Prostate gland (tissue), 2 donors: ENCODE measurements around the gene NOS1AP. TPM values are rescaled to one million over a fixed set of nuclear protein-coding genes. Genes with fewer than 3 reads are reported as not detected.

Experiments used
- DNase-seq: peaks from one replicate; pipeline ENCODE4 v3.0.0-alpha.2; 2019; ENCODE audit warnings: low spot score
- H3K27ac ChIP-seq, 2 donors: fragments of 200-600 bp; sonication (generic); 2 replicates each; pipeline ENCODE4 v1.5.1; 2017 to 2019
- H3K27me3 ChIP-seq: fragments of 200-600 bp; sonication (generic); replicated peaks from 2 replicates; pipeline ENCODE4 v1.5.1; 2019; ENCODE audit not compliant: insufficient read depth
- H3K36me3 ChIP-seq, 2 donors: fragments of 200-600 bp; sonication (generic); 1 replicate in 1 of 2; 2 replicates in 1 of 2; pipeline versions ENCODE4 v1.5.1 to v1.8.1; 2017 to 2019
- H3K4me1 ChIP-seq: fragments of 200-600 bp; sonication (generic); replicated peaks from 2 replicates; pipeline ENCODE4 v1.5.1; 2019
- H3K4me3 ChIP-seq, 2 donors: fragments of 200-600 bp; sonication (generic); 2 replicates each; pipeline ENCODE4 v1.5.1; 2017 to 2019
- H3K9me3 ChIP-seq: fragments of 200-600 bp; sonication (generic); 2 replicates; pipeline ENCODE4 v1.5.1; 2017
- POLR2A ChIP-seq: fragments of 450-650 bp; IDR thresholded peaks from one replicate; pipeline ENCODE4 v1.6.1; 2016; ENCODE audit warnings: antibody characterized with exemption, mild to moderate bottlenecking
- POLR2AphosphoS5 ChIP-seq: sonication (generic); formaldehyde crosslinking; IDR thresholded peaks from one replicate; pipeline ENCODE4 v1.6.1; 2017; ENCODE audit warnings: antibody characterized with exemption
- WGBS: methylation state at CpG from one replicate; pipeline ENCODE4 v1.1.5; 2018; 5-methylcytosine and 5-hydroxymethylcytosine counted together
- intact Hi-C: fragments of 100-400 bp; cut with DNase I; formaldehyde crosslinking; loops from one replicate; pipeline ENCODE4 v1.14.2; 2022
- total RNA-seq, 2 donors: library from RNA; depleted of rRNA; stranded (reverse); fragments of >200 nt; gene quantifications; one replicate each; pipeline ENCODE4 v1.1.0, GENCODE V29; 2016
- TF ChIP-seq, protein P1 (sequence below), 4 experiments: fragments of 200-600 bp in 2 of 4; fragments of 450-650 bp in 2 of 4; sonication (generic) in 2 of 4; IDR thresholded peaks; 1 replicate in 3 of 4; 2 replicates in 1 of 4; pipeline ENCODE4 v1.5.1; 2016 to 2019; ENCODE audit warnings: antibody characterized with exemption in 4 of 4, mild to moderate bottlenecking in 2 of 4, moderate library complexity in 2 of 4

The NOS1AP gene
- total RNA-seq, 2 donors from 2014 or later = 9.9 to 11.0 TPM

DNA sequence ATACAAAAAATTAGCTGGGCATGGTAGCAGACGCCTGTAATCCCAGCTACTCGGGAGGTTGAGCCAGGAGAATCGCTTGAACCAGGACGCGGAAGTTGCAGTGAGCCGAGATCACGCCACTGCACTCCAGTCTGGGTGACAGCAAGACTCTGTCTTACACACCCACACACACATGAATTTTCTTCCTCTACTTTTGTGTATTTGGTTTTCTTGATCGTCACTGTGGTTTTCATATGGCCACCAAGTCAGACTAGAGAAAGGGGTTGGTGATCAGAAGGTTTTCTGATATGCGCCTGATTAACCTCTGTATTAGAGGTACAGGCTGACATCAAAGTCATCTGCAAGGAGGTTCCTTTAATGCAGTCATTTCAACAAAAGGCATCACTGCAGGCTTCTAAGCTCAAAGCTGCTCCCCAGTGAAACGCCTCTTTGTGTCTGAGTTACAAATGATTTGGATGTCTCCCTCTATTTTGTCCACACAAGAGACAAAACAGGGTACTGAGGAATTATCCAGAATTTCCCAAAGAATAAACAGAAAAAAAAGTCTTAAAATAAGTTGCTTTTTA is 331.4 kb downstream of the NOS1AP start:
- no peak for DNase-seq
- intact Hi-C loops = no loop called here

GRCh38 chr1:162404550-162405160 is 335.2 kb downstream of the NOS1AP start:
- H3K9me3 ChIP-seq = no peaks in the 10 kb centered on the region
- H3K36me3 ChIP-seq = no peaks in the 10 kb centered on the region
- H3K4me1 ChIP-seq = no peaks in the 10 kb centered on the region
- DNase-seq = no peak
- no peak overlapping the region for H3K4me3 ChIP-seq
- intact Hi-C loops = no loop called here
- TF ChIP-seq POLR2A (no peak), POLR2AphosphoS5 (no peak)
- TF ChIP-seq, protein P1, sequence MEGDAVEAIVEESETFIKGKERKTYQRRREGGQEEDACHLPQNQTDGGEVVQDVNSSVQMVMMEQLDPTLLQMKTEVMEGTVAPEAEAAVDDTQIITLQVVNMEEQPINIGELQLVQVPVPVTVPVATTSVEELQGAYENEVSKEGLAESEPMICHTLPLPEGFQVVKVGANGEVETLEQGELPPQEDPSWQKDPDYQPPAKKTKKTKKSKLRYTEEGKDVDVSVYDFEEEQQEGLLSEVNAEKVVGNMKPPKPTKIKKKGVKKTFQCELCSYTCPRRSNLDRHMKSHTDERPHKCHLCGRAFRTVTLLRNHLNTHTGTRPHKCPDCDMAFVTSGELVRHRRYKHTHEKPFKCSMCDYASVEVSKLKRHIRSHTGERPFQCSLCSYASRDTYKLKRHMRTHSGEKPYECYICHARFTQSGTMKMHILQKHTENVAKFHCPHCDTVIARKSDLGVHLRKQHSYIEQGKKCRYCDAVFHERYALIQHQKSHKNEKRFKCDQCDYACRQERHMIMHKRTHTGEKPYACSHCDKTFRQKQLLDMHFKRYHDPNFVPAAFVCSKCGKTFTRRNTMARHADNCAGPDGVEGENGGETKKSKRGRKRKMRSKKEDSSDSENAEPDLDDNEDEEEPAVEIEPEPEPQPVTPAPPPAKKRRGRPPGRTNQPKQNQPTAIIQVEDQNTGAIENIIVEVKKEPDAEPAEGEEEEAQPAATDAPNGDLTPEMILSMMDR (IDR thresholded peaks at IDR 0.05) = no peak
- WGBS = 67% methylated on average over 5 of the region's 5 CpGs
- no peak overlapping the region for H3K27ac ChIP-seq
- H3K27me3 ChIP-seq = no peaks in the 10 kb centered on the region

More for the DNA sequence above, 331.4 kb downstream of the NOS1AP start:
- H3K9me3 ChIP-seq = no peaks in the 10 kb centered on the region
- H3K4me1 ChIP-seq = no peaks in the 10 kb centered on the region
- H3K4me3 ChIP-seq = no peak overlapping the region
- 95% methylated on average over 10 of the region's 10 CpGs for WGBS
- H3K36me3 ChIP-seq = no peaks in the 10 kb centered on the region
- H3K27me3 ChIP-seq = no peaks in the 10 kb centered on the region
- TF ChIP-seq, protein P1 (IDR thresholded peaks at IDR 0.05) = no peak
- no peak for TF ChIP-seq POLR2A
- TF ChIP-seq POLR2AphosphoS5 = no peak
- no peak overlapping the region for H3K27ac ChIP-seq

- 46% methylated on average over 5 of the region's 5 CpGs for WGBS
- H3K9me3 ChIP-seq = no peaks in the 10 kb centered on the region
- H3K4me3 ChIP-seq = no peak overlapping the region
- intact Hi-C loops = no loop called here
- no peaks in the 10 kb centered on the region for H3K36me3 ChIP-seq
- H3K27me3 ChIP-seq = no peaks in the 10 kb centered on the region
- no peak overlapping the region for H3K27ac ChIP-seq
- no peak for DNase-seq
- TF ChIP-seq POLR2A (no peak), POLR2AphosphoS5 (no peak)
- TF ChIP-seq, protein P1 (IDR thresholded peaks at IDR 0.05) = no peak
- no peaks in the 10 kb centered on the region for H3K4me1 ChIP-seq
Observed at GRCh38 chr1:162405800-162406199, 336.3 kb downstream of the NOS1AP start.

- Histone ChIP-seq H3K4me1 (no peaks in the 10 kb centered on the region), H3K36me3 (no peaks in the 10 kb centered on the region), H3K9me3 (no peaks in the 10 kb centered on the region), H3K27ac (no peak overlapping the region), H3K4me3 (no peak overlapping the region), H3K27me3 (no peaks in the 10 kb centered on the region)
- intact Hi-C loops = no loop called here
- WGBS = 88% methylated on average over 2 of the region's 2 CpGs
- TF ChIP-seq POLR2AphosphoS5 (no peak), POLR2A (no peak)
- TF ChIP-seq, protein P1 (IDR thresholded peaks at IDR 0.05) = no peak
- DNase-seq = no peak
Observed at GRCh38 chr1:162406811-162407210, 337.3 kb downstream of the NOS1AP start.

DNA sequence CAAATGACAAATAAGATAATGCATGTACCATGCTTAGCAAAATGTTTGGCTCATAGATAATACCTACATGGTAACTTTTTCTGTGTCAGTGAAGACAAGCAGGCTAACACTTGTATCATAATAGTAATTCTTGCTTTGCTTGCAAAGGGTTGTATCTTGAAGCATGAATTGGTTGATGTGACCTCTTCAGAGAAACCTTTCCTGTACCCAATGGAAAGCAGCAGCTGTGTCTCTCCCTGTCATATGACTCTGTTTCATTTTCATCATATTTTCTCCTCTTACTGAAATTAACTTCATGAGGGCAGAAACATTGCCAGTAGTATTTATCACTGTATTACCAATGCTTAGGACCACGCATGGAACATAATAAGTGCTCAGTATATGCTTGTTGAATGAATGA is 338.0 kb downstream of the NOS1AP start:
- Histone ChIP-seq H3K4me1 (no peaks in the 10 kb centered on the region), H3K27ac (no peak overlapping the region), H3K9me3 (no peaks in the 10 kb centered on the region), H3K4me3 (no peak overlapping the region), H3K36me3 (no peaks in the 10 kb centered on the region), H3K27me3 (no peaks in the 10 kb centered on the region)
- no peak for DNase-seq
- 97% methylated on average over 1 of the region's 1 CpG for WGBS
- intact Hi-C loops = no loop called here
- TF ChIP-seq, protein P1 (IDR thresholded peaks at IDR 0.05) = no peak
- TF ChIP-seq POLR2AphosphoS5 = no peak
- TF ChIP-seq POLR2A = no peak
